ENCODE data around the gene SRMS. TPM values are rescaled to one million over a fixed set of nuclear protein-coding genes. Genes with fewer than 3 reads are reported as not detected.

Gene SRMS
- total RNA-seq, 2 experiments from 2014 or later = not detected

DNA sequence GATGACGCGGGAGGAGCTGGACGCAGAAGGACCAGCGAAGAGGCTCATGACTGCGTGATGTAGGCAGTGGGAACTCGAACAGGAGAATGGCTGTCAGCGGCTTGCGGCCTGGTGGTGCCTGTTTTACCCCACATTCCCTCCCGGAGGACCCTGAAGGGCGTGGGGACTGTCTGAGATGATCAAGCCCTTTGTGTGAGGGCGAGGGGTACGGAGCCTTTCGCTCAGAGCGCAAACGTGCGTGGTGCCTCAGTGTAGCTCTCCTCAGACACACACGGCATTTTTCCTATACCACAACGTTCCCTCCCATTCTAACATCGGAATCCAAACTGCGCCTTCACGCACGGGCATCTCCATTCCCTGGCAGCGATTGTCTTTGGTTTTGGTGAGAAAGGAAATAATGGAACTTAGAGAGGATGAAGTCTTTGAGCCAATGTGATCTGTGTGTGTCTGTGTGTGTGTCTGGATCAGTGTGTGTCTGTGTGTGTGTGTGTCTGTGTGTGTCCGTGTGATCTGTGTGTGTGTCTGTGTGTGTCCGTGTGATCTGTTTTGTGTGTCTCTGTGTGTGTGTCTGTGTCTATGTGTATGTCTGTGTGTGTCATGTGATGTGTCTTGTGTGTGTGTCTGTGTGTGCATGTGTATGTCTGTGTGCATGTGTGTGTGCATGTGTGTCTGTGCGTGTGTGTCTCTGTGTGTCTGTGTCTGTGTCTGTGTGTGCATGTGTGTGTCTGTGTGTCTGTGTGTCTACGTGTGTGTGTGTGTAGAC lies 15.7 kb downstream of the SRMS start:
- POLR2A ChIA-PET = interaction anchor here (2.4 kb wide), 1 partner anchor 11 kb away, joined by 9 read pairs; no protein-coding TSS in a partner anchor
- Mint-ChIP-seq H3K4me3 (no peak overlapping the region), H3K27ac (peak overlapping the region; percentile 66), H3K4me1 (no peaks in the 10 kb centered on the region), H3K9me3 (no peaks in the 10 kb centered on the region), H3K27me3 (no peaks in the 10 kb centered on the region), H3K36me3 (no peaks in the 10 kb centered on the region)
- DNase-seq (no peak), ATAC-seq (ENCODE audit: low read depth) (no peak)

GRCh38 chr20:63530788-63531160 lies 16.8 kb downstream of the SRMS start:
- H3K4me1 Mint-ChIP-seq = no peaks in the 10 kb centered on the region
- DNase-seq (no peak), ATAC-seq (ENCODE audit: low read depth) (no peak)
- POLR2A ChIA-PET = interaction anchor here (2.4 kb wide), 1 partner anchor 10 kb away, joined by 9 read pairs; no protein-coding TSS in a partner anchor
- no peaks in the 10 kb centered on the region for H3K9me3 Mint-ChIP-seq
- no peak overlapping the region for H3K27ac Mint-ChIP-seq
- no peaks in the 10 kb centered on the region for H3K27me3 Mint-ChIP-seq
- no peaks in the 10 kb centered on the region for H3K36me3 Mint-ChIP-seq
- H3K4me3 Mint-ChIP-seq = no peak overlapping the region

DNA sequence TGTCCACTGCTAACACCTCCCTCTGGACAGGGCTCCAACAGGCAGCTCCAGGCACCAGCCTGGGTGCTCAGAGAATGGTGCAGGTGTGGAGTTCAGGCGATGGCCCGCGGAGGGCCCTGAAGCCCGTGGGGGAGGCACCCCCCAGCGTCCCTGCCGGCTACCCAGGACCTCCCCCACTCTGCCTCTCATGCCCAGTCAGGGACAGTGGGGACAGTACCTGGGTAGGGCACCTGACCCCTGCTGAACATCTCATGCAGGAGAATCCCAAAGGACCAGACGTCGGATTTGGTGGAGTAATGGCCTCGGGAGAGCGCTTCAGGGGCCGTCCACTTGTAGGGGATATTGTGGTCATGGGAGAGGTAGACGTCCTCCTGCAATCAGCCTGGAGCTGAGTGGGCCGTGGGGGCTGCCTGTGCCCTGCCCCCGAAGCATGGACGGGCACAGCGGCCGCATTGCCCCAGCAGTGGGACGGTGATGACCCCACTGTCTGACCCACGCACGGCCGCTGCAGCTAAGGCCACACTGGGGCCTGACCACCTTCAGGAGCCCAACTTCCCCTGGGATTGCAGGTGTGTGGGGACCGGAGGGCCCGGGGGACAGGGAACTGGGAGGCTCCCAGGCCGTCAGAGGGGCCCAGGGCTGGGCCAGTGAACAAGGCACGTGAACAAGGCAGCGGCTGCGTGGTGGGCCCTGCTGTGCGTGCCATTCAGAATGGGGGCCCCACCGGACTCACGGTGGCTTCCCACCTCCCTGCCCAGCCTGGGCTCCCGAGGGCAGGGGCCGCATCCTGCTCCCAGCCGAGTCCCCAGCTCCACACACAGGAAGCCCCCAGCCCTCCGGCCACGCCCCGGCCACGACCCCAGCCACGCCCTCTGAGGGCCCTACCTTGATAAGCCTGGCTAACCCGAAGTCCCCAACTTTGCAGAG lies 17.4 kb downstream of the SRMS start:
- Mint-ChIP-seq H3K27ac (no peak overlapping the region), H3K9me3 (no peaks in the 10 kb centered on the region), H3K36me3 (no peaks in the 10 kb centered on the region), H3K4me1 (no peaks in the 10 kb centered on the region), H3K4me3 (no peak overlapping the region), H3K27me3 (no peaks in the 10 kb centered on the region)
- POLR2A ChIA-PET = interaction anchor here (2.2 kb wide), 1 partner anchor 10 kb away, joined by 8 read pairs; the partner anchor contains the start of gene PPDPF
- ATAC-seq (ENCODE audit: low read depth) (no peak), DNase-seq (no peak)

- H3K27me3 Mint-ChIP-seq = no peaks in the 10 kb centered on the region
- DNase-seq (no peak), ATAC-seq (ENCODE audit: low read depth) (no peak)
- peaks cover 2% of the 10 kb centered on the region for H3K4me1 Mint-ChIP-seq
- no peaks in the 10 kb centered on the region for H3K9me3 Mint-ChIP-seq
- no peak overlapping the region for H3K27ac Mint-ChIP-seq
- POLR2A ChIA-PET = interaction anchor here (2.2 kb wide), 1 partner anchor 9 kb away, joined by 8 read pairs; the partner anchor contains the start of gene PPDPF
- H3K4me3 Mint-ChIP-seq = no peak overlapping the region
- H3K36me3 Mint-ChIP-seq = no peaks in the 10 kb centered on the region
These were observed 18.2 kb downstream of the SRMS start for GRCh38 chr20:63529180-63529860.

GRCh38 chr20:63527184-63527583 lies 20.4 kb downstream of the SRMS start:
- POLR2A ChIA-PET = interaction anchor here (1.1 kb wide), 1 partner anchor 358 kb away, joined by 5 read pairs; no protein-coding TSS in a partner anchor
- H3K27ac Mint-ChIP-seq = no peak overlapping the region

GRCh38 chr20:63525971-63526370 lies 21.6 kb downstream of the SRMS start:
- POLR2A ChIA-PET = interaction anchor here (0.7 to 7.3 kb wide), 2 partner anchors 10 to 13 kb away, joined by 4 to 88 read pairs; partner anchors contain the start of gene PTK6
- H3K9me3 Mint-ChIP-seq = peaks cover 6% of the 10 kb centered on the region

More at GRCh38 chr20:63527184-63527583, 20.4 kb downstream of the SRMS start:
- peaks cover 8% of the 10 kb centered on the region for H3K4me1 Mint-ChIP-seq
- no peaks in the 10 kb centered on the region for H3K27me3 Mint-ChIP-seq
- H3K36me3 Mint-ChIP-seq = peaks cover 19% of the 10 kb centered on the region
- no peak overlapping the region for H3K4me3 Mint-ChIP-seq
- H3K9me3 Mint-ChIP-seq = peaks cover 6% of the 10 kb centered on the region
- no peak for DNase-seq
- ATAC-seq (ENCODE audit: low read depth) = no peak

GRCh38 chr20:63525185-63525584 lies 22.4 kb downstream of the SRMS start:
- POLR2A ChIA-PET = interaction anchor here (0.6 to 7.3 kb wide), 3 partner anchors 11 to 28 kb away, joined by 3 to 88 read pairs (median 4); partner anchors contain the start of gene PTK6
- Mint-ChIP-seq H3K27ac (no peak overlapping the region), H3K9me3 (peaks cover 6% of the 10 kb centered on the region), H3K36me3 (peaks cover 22% of the 10 kb centered on the region), H3K4me1 (peaks cover 9% of the 10 kb centered on the region), H3K4me3 (no peak overlapping the region), H3K27me3 (no peaks in the 10 kb centered on the region)
- DNase-seq (no peak), ATAC-seq (ENCODE audit: low read depth) (no peak)

More at GRCh38 chr20:63525971-63526370, 21.6 kb downstream of the SRMS start:
- peaks cover 22% of the 10 kb centered on the region for H3K36me3 Mint-ChIP-seq
- no peak overlapping the region for H3K4me3 Mint-ChIP-seq
- ATAC-seq (ENCODE audit: low read depth) (no peak), DNase-seq (no peak)
- no peak overlapping the region for H3K27ac Mint-ChIP-seq
- H3K4me1 Mint-ChIP-seq = peaks cover 9% of the 10 kb centered on the region
- no peaks in the 10 kb centered on the region for H3K27me3 Mint-ChIP-seq

DNA sequence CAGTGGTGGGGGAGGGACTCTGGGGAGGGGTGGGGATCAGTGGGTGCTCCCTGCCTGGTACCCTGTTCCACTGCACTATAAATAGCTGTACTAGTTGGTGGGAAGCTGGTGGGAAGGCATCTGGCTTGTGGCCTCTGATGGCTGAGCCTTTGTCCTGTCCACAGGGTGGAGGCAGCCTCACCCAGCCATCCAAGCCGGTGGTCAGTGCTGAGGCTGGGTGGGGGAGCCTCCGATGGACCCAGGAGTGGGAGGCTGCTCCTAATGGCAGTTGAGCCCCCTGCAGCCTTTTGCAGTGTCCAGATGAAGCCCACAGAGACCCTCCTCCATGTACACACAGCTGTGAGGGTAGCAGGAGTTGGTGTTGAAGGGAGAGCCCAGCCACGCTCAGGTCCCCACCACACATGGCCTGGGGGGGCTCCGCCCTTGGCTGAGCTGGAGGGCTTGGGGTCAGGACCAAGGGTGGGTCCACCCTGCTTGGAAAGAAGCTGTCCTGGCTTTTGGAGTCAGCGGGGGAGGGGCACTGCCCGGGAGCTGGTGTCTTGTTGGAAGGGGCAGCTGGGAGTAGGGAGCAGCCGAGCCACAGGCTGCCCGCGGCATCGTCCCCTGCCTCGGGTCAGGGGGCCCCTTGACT lies 24.5 kb downstream of the SRMS start:
- Mint-ChIP-seq H3K4me1 (peaks cover 9% of the 10 kb centered on the region), H3K4me3 (no peak overlapping the region), H3K36me3 (peaks cover 22% of the 10 kb centered on the region), H3K27ac (no peak overlapping the region), H3K27me3 (peaks cover 2% of the 10 kb centered on the region), H3K9me3 (peaks cover 6% of the 10 kb centered on the region)
- POLR2A ChIA-PET = interaction anchor here (7.3 kb wide), 1 partner anchor 13 kb away, joined by 88 read pairs; the partner anchor contains the start of gene PTK6
- DNase-seq (no peak), ATAC-seq (ENCODE audit: low read depth) (no peak)

GRCh38 chr20:63522091-63522868 lies 25.3 kb downstream of the SRMS start:
- peaks cover 6% of the 10 kb centered on the region for H3K9me3 Mint-ChIP-seq
- peak overlapping the region; percentile 58 for H3K4me3 Mint-ChIP-seq
- no peak for ATAC-seq (ENCODE audit: low read depth)
- DNase-seq = no peak
- H3K27me3 Mint-ChIP-seq = peaks cover 3% of the 10 kb centered on the region
- H3K27ac Mint-ChIP-seq = peak overlapping the region; percentile 52
- H3K36me3 Mint-ChIP-seq = peaks cover 22% of the 10 kb centered on the region
- peaks cover 9% of the 10 kb centered on the region for H3K4me1 Mint-ChIP-seq
- POLR2A ChIA-PET = interaction anchor here (1.1 to 7.3 kb wide), 3 partner anchors 14 to 113 kb away, joined by 3 to 88 read pairs (median 4); partner anchors contain the start of gene PTK6

DNA sequence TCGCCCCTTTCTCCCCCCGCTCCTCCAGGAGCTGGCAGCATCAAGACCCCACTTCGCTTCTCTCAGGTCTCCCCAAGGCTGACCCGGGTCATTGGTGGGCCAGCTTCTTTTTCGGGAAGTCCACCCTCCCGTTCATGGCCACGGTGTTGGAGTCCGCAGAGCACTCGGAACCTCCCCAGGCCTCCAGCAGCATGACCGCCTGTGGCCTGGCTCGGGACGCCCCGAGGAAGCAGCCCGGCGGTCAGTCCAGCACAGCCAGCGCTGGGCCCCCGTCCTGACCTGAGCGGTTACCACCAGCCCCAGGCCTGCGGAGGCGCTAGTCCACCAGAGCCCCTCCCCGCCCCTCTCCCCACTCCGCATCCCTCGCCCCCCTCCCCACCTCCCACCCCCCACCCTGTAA lies 25.9 kb downstream of the SRMS start:
- POLR2A ChIA-PET = interaction anchor here (0.6 to 7.3 kb wide), 36 partner anchors 8 to 562 kb away, joined by 3 to 88 read pairs (median 4); partner anchors contain the start of genes ARFRP1, DNAJC5, GMEB2 and HELZ2
- Mint-ChIP-seq H3K4me3 (peak overlapping the region; percentile 79), H3K4me1 (peaks cover 9% of the 10 kb centered on the region), H3K36me3 (peaks cover 22% of the 10 kb centered on the region), H3K9me3 (peaks cover 6% of the 10 kb centered on the region), H3K27me3 (peaks cover 5% of the 10 kb centered on the region), H3K27ac (peak overlapping the region; percentile 61)
- ATAC-seq (ENCODE audit: low read depth) (no peak), DNase-seq (no peak)

GRCh38 chr20:63520934-63521601 lies 26.5 kb downstream of the SRMS start:
- Mint-ChIP-seq H3K4me3 (peak overlapping the region; percentile 79), H3K4me1 (peaks cover 9% of the 10 kb centered on the region), H3K36me3 (peaks cover 22% of the 10 kb centered on the region), H3K27ac (peak overlapping the region; percentile 61), H3K9me3 (peaks cover 6% of the 10 kb centered on the region), H3K27me3 (peaks cover 5% of the 10 kb centered on the region)
- DNase-seq (peak; percentile 85), ATAC-seq (ENCODE audit: low read depth) (peak; percentile 59)
- POLR2A ChIA-PET = interaction anchor here (0.6 to 7.3 kb wide), 40 partner anchors 8 to 897 kb away, joined by 3 to 88 read pairs (median 4); partner anchors contain the start of genes ARFRP1, DNAJC5, GMEB2 and HELZ2

Data from activated naive CD8-positive, alpha-beta T cell treated with anti-CD3 and anti-CD28 coated beads, Interleukin-2, amount 10 ng/mL, durations not matched to agents 7 days and 5 days (primary cell).